ENCODE results near the gene PRKAG2.

GRCh38 chr7:151661587-151661986, 215.3 kb downstream of the PRKAG2 start:
- TF ChIP-seq, protein P1, sequence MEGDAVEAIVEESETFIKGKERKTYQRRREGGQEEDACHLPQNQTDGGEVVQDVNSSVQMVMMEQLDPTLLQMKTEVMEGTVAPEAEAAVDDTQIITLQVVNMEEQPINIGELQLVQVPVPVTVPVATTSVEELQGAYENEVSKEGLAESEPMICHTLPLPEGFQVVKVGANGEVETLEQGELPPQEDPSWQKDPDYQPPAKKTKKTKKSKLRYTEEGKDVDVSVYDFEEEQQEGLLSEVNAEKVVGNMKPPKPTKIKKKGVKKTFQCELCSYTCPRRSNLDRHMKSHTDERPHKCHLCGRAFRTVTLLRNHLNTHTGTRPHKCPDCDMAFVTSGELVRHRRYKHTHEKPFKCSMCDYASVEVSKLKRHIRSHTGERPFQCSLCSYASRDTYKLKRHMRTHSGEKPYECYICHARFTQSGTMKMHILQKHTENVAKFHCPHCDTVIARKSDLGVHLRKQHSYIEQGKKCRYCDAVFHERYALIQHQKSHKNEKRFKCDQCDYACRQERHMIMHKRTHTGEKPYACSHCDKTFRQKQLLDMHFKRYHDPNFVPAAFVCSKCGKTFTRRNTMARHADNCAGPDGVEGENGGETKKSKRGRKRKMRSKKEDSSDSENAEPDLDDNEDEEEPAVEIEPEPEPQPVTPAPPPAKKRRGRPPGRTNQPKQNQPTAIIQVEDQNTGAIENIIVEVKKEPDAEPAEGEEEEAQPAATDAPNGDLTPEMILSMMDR (conservative IDR thresholded peaks at IDR 0.05; ENCODE audit: low read depth, low read length): no peak
- TF ChIP-seq EZH2 (IDR thresholded peaks at IDR 0.05; ENCODE audit: low read length, unreplicated experiment): no peak

Data from PC-3 (cell line).